Measurements from ENCODE around the gene KCNQ2.

DNA sequence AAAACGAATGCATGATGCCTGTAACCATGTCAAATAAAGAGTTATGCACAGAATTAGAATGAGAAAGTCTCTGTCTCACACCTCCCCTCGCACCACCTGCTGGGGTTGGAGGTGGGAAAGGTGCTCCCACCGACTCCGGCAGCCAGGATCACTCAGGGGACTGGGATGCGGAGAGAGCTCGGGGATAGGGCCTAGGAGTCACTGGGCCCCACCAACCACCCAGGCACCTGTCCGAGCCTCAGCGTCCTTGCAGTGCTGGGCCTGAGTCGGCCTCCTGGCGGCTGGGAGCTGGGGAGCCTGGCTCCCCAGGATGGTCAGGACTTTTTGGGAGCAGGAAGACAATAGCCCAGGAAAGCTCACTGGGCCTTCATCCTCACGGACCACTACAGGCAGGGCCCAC lies 88.9 kb downstream of the KCNQ2 start:
- TF ChIP-seq, protein P1, sequence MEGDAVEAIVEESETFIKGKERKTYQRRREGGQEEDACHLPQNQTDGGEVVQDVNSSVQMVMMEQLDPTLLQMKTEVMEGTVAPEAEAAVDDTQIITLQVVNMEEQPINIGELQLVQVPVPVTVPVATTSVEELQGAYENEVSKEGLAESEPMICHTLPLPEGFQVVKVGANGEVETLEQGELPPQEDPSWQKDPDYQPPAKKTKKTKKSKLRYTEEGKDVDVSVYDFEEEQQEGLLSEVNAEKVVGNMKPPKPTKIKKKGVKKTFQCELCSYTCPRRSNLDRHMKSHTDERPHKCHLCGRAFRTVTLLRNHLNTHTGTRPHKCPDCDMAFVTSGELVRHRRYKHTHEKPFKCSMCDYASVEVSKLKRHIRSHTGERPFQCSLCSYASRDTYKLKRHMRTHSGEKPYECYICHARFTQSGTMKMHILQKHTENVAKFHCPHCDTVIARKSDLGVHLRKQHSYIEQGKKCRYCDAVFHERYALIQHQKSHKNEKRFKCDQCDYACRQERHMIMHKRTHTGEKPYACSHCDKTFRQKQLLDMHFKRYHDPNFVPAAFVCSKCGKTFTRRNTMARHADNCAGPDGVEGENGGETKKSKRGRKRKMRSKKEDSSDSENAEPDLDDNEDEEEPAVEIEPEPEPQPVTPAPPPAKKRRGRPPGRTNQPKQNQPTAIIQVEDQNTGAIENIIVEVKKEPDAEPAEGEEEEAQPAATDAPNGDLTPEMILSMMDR (IDR thresholded peaks at IDR 0.05; ENCODE audit: low read depth, low read length), result no peak
- no peak for TF ChIP-seq EZH2phosphoT487 (IDR thresholded peaks at IDR 0.05; ENCODE audit: low read depth)

Measured in OCI-LY3 (cell line).